Prostate gland (tissue), 2 donors: ENCODE data around the gene CDK11B. TPM values are rescaled to one million over a fixed set of nuclear protein-coding genes. Genes with fewer than 3 reads are reported as not detected.

ENCODE experiments used
- DNase-seq: peaks from one replicate; pipeline ENCODE4 v3.0.0-alpha.2; 2019; ENCODE audit warnings: low spot score
- H3K27ac ChIP-seq, 2 donors: fragments of 200-600 bp; sonication (generic); 2 replicates each; pipeline ENCODE4 v1.5.1; 2017 to 2019
- H3K27me3 ChIP-seq: fragments of 200-600 bp; sonication (generic); replicated peaks from 2 replicates; pipeline ENCODE4 v1.5.1; 2019; ENCODE audit not compliant: insufficient read depth
- H3K36me3 ChIP-seq, 2 donors: fragments of 200-600 bp; sonication (generic); 1 replicate in 1 of 2; 2 replicates in 1 of 2; pipeline versions ENCODE4 v1.5.1 to v1.8.1; 2017 to 2019
- H3K4me1 ChIP-seq: fragments of 200-600 bp; sonication (generic); replicated peaks from 2 replicates; pipeline ENCODE4 v1.5.1; 2019
- H3K4me3 ChIP-seq, 2 donors: fragments of 200-600 bp; sonication (generic); 2 replicates each; pipeline ENCODE4 v1.5.1; 2017 to 2019
- H3K9me3 ChIP-seq: fragments of 200-600 bp; sonication (generic); 2 replicates; pipeline ENCODE4 v1.5.1; 2017
- POLR2A ChIP-seq: fragments of 450-650 bp; IDR thresholded peaks from one replicate; pipeline ENCODE4 v1.6.1; 2016; ENCODE audit warnings: antibody characterized with exemption, mild to moderate bottlenecking
- POLR2AphosphoS5 ChIP-seq: sonication (generic); formaldehyde crosslinking; IDR thresholded peaks from one replicate; pipeline ENCODE4 v1.6.1; 2017; ENCODE audit warnings: antibody characterized with exemption
- WGBS: methylation state at CpG from one replicate; pipeline ENCODE4 v1.1.5; 2018; 5-methylcytosine and 5-hydroxymethylcytosine counted together
- intact Hi-C: fragments of 100-400 bp; cut with DNase I; formaldehyde crosslinking; loops from one replicate; pipeline ENCODE4 v1.14.2; 2022
- total RNA-seq, 2 donors: library from RNA; depleted of rRNA; stranded (reverse); fragments of >200 nt; gene quantifications; one replicate each; pipeline ENCODE4 v1.1.0, GENCODE V29; 2016
- TF ChIP-seq, protein P1 (sequence below), 4 experiments: fragments of 200-600 bp in 2 of 4; fragments of 450-650 bp in 2 of 4; sonication (generic) in 2 of 4; IDR thresholded peaks; 1 replicate in 3 of 4; 2 replicates in 1 of 4; pipeline ENCODE4 v1.5.1; 2016 to 2019; ENCODE audit warnings: antibody characterized with exemption in 4 of 4, mild to moderate bottlenecking in 2 of 4, moderate library complexity in 2 of 4

Gene CDK11B
- total RNA-seq, 2 donors from 2014 or later = 15.0 to 31.2 TPM

DNA sequence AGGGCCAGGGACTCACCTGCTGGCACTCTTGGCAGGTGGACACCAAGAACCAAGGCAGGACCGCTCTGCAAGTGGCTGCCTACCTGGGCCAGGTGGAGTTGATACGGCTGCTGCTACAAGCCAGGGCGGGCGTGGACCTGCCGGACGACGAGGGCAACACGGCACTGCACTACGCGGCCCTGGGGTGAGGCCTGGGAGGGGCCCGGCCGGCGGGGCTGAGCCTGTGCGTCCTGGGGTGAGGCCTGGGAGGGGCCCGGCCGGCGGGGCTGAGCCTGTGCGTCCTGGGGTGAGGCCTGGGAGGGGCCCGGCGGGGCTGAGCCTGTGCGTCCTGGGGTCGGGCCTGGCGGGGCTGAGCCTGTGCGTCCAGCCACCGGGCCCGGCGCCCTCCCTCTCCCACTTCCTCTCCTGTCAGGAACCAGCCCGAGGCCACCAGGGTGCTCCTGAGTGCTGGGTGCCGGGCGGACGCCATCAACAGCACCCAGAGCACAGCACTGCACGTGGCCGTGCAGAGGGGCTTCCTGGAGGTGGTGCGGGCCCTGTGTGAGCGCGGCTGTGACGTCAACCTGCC, 31.5 kb downstream of the CDK11B start:
- 74% methylated on average over 25 of the region's 37 CpGs for WGBS
- H3K4me1 ChIP-seq = no peaks in the 10 kb centered on the region
- H3K27ac ChIP-seq = no peak overlapping the region

DNA sequence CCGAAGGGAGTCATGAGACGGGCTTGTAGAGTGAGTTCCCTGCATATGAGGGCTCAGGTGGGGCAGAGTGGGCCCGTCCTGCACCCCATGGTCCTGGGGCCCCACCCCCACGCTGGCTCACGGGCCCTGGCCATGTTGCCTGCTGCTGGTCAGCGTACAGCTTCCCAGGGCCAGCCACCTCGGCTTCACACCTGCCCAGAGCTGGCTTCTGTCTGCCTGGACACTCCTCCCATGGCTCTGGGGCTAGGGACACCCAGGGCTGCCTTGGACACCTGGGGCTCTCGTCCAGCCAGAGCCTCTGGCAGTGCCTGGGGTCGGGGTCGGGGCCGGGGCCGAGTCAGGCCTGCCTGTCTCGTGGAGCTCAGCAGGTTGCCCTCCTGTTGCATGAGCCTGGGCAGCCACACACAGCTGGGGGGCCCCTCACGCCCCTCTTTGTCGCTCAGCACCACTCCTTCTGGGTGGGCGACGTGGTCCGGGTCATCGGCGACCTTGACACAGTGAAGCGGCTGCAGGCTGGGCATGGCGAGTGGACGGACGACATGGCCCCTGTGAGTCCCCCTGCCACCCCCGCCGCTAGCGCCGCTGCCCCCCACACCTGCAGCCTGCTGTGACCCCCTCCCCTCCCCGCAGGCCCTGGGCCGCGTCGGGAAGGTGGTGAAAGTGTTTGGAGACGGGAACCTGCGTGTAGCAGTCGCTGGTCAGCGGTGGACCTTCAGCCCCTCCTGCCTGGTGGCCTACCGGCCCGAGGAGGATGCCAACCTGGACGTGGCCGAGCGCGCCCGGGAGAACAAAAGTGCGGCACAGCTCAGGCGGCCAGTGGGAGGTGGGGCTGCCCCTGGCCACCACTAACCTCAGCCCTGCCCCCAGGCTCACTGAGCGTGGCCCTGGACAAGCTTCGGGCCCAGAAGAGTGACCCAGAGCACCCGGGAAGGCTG, 32.3 kb downstream of the CDK11B start:
- Histone ChIP-seq H3K9me3 (no peaks in the 10 kb centered on the region), H3K4me3 (no peak overlapping the region), H3K36me3 (no peaks in the 10 kb centered on the region), H3K27me3 (peaks cover 2% of the 10 kb centered on the region), H3K27ac (no peak overlapping the region), H3K4me1 (no peaks in the 10 kb centered on the region)
- WGBS = 96% methylated on average over 30 of the region's 48 CpGs
- DNase-seq = no peak
- TF ChIP-seq, protein P1, sequence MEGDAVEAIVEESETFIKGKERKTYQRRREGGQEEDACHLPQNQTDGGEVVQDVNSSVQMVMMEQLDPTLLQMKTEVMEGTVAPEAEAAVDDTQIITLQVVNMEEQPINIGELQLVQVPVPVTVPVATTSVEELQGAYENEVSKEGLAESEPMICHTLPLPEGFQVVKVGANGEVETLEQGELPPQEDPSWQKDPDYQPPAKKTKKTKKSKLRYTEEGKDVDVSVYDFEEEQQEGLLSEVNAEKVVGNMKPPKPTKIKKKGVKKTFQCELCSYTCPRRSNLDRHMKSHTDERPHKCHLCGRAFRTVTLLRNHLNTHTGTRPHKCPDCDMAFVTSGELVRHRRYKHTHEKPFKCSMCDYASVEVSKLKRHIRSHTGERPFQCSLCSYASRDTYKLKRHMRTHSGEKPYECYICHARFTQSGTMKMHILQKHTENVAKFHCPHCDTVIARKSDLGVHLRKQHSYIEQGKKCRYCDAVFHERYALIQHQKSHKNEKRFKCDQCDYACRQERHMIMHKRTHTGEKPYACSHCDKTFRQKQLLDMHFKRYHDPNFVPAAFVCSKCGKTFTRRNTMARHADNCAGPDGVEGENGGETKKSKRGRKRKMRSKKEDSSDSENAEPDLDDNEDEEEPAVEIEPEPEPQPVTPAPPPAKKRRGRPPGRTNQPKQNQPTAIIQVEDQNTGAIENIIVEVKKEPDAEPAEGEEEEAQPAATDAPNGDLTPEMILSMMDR (IDR thresholded peaks at IDR 0.05) = no peak
- no peak for TF ChIP-seq POLR2A
- TF ChIP-seq POLR2AphosphoS5 = no peak
- intact Hi-C loops = loop anchor here (10.0 kb wide), 1 partner anchor 48 kb away; no protein-coding TSS in a partner anchor

More for the DNA sequence above, 31.5 kb downstream of the CDK11B start:
- no peak for DNase-seq
- Histone ChIP-seq H3K4me3 (no peak overlapping the region), H3K9me3 (no peaks in the 10 kb centered on the region), H3K36me3 (no peaks in the 10 kb centered on the region), H3K27me3 (peaks cover 9% of the 10 kb centered on the region)
- intact Hi-C loops = loop anchor here (10.0 kb wide), 1 partner anchor 47 kb away; no protein-coding TSS in a partner anchor
- TF ChIP-seq POLR2AphosphoS5 (no peak), POLR2A (no peak)
- TF ChIP-seq, protein P1 (IDR thresholded peaks at IDR 0.05) = no peak

DNA sequence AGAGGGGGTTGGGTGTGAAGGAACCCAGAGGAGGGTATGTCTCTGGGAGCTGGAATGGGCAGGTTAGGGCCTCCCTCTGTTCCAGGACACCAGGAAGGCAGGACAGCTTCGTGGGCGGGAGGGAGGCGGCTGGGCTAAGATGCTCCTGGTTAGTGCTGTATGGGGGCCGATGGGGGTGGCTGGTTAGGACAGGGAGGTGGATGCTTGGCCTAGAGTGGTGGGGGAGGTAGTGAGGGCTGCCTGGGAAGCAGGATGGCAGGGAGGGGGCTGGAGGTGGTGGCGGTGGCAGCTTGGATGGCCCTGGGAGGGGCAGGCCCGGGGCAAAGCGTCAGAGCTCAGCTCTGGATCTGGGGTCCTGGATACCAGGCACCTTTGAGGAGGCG, 33.0 kb downstream of the CDK11B start:
- no peaks in the 10 kb centered on the region for H3K4me1 ChIP-seq
- intact Hi-C loops = loop anchor here (10.0 kb wide), 1 partner anchor 49 kb away; no protein-coding TSS in a partner anchor
- H3K9me3 ChIP-seq = no peaks in the 10 kb centered on the region
- TF ChIP-seq POLR2AphosphoS5 = no peak
- no peak for TF ChIP-seq POLR2A
- TF ChIP-seq, protein P1 (IDR thresholded peaks at IDR 0.05) = no peak
- no peak for DNase-seq
- WGBS = 94% methylated on average over 8 of the region's 8 CpGs
- H3K27ac ChIP-seq = no peak overlapping the region
- H3K27me3 ChIP-seq = no peaks in the 10 kb centered on the region
- H3K4me3 ChIP-seq = no peak overlapping the region
- H3K36me3 ChIP-seq = no peaks in the 10 kb centered on the region

DNA sequence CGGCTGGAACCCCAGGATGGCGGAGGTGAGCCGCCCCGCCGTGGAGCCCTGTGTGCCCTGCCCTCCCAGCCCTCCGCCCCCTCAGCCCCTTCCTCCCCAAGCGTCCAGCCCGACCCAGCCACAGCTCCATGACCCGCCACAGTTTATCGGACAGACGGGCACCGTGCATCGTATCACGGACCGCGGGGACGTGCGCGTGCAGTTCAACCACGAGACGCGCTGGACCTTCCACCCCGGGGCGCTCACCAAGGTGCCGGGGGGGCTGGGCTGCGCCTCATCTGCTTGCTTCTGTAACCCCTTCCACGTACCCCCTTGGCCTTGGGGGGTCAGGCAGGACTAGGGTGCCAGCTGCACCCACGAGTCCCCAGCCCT, 33.4 kb downstream of the CDK11B start:
- Histone ChIP-seq H3K4me3 (no peak overlapping the region), H3K9me3 (no peaks in the 10 kb centered on the region), H3K27me3 (no peaks in the 10 kb centered on the region), H3K4me1 (no peaks in the 10 kb centered on the region), H3K36me3 (no peaks in the 10 kb centered on the region), H3K27ac (no peak overlapping the region)
- intact Hi-C loops = loop anchor here (10.0 kb wide), 1 partner anchor 49 kb away; no protein-coding TSS in a partner anchor
- WGBS = 93% methylated on average over 28 of the region's 28 CpGs
- TF ChIP-seq POLR2A (no peak), POLR2AphosphoS5 (no peak)
- TF ChIP-seq, protein P1 (IDR thresholded peaks at IDR 0.05) = no peak
- no peak for DNase-seq
